Kidney (tissue), 14 donors: Measurements from ENCODE around the gene ZBTB9. TPM values are rescaled to one million over a fixed set of nuclear protein-coding genes. Genes with fewer than 3 reads are reported as not detected.

ENCODE experiments used
- DNase-seq, 5 donors: peaks; one replicate each; pipeline ENCODE4 v3.0.0-alpha.2; 2013 to 2020
- FAIRE-seq: peaks from 2 replicates; lab custom pipeline; 2012; peaks lifted over from hg19 to GRCh38; lab: Jason Lieb, UNC
- H3K27ac ChIP-seq, 2 donors: one replicate each; pipeline ENCODE4 v1.7.0; 2013; ENCODE audit warnings: low read depth in 2 of 2, low read length in 2 of 2, inconsistent platforms in 1 of 2
- H3K27me3 ChIP-seq: one replicate; pipeline ENCODE4 v1.7.1; 2013; ENCODE audit warnings: low read length, inconsistent platforms; ENCODE audit not compliant: control insufficient read depth, insufficient read depth
- H3K36me3 ChIP-seq, 3 donors: one replicate each; pipeline versions ENCODE4 v1.7.0 to v1.7.1; 2013; ENCODE audit warnings: low read length in 3 of 3, control low read depth in 1 of 3, inconsistent platforms in 1 of 3; ENCODE audit not compliant: insufficient read depth in 3 of 3, control insufficient read depth in 2 of 3
- H3K4me1 ChIP-seq, 3 donors: one replicate each; pipeline versions ENCODE4 v1.7.0 to v1.7.1; 2013; ENCODE audit warnings: low read length in 3 of 3, inconsistent platforms in 1 of 3, low read depth in 1 of 3; ENCODE audit not compliant: control insufficient read depth in 2 of 3, insufficient read depth in 2 of 3
- H3K4me3 ChIP-seq, 3 donors: one replicate each; pipeline versions ENCODE4 v1.7.0 to v1.8.1; 2013; ENCODE audit warnings: low read length in 3 of 3, control low read depth in 1 of 3, inconsistent platforms in 1 of 3
- H3K9ac ChIP-seq, 3 donors: one replicate each; pipeline versions ENCODE4 v1.7.0 to v1.7.1; 2013; ENCODE audit warnings: low read length in 3 of 3, control low read depth in 1 of 3, inconsistent platforms in 1 of 3
- H3K9me3 ChIP-seq, 3 donors: one replicate each; pipeline versions ENCODE4 v1.7.0 to v1.7.1; 2013; ENCODE audit warnings: low read length in 3 of 3, control low read depth in 1 of 3, inconsistent platforms in 1 of 3; ENCODE audit not compliant: control insufficient read depth in 2 of 3, insufficient read depth in 1 of 3
- CTCF ChIP-seq: IDR thresholded peaks from 3 replicates; pipeline ENCODE4 v1.5.1; 2012; ENCODE audit warnings: mild to moderate bottlenecking, moderate library complexity, borderline replicate concordance; ENCODE audit not compliant: insufficient read depth; ENCODE audit errors: extremely low read depth
- intact Hi-C: fragments of 100-400 bp; cut with DNase I; formaldehyde crosslinking; loops from one replicate; pipeline ENCODE4 v1.11.1; 2022
- polyA plus RNA-seq: library from polyadenylated mRNA; stranded (reverse); fragments of 350-450 nt; fragmentation: Illumina TruSeq; extraction: RNeasy Lipid Tissue Mini Kit (QIAGEN cat#74804); gene quantifications from one replicate; pipeline ENCODE4 v1.2.3, GENCODE V29; 2014; ENCODE audit warnings: low read depth, low replicate concordance; ENCODE audit not compliant: insufficient read depth
- total RNA-seq: library from RNA; stranded (reverse); fragmentation: NEBNext Ultra II Directional; extraction: Animal tissue kit (Norgen Biotek cat#: 25700); gene quantifications from one replicate; pipeline ENCODE4 v1.2.1, GENCODE V29; 2021
- donor health status: control.
- donor health status: control.
- donor health status: control.
- donor health status: control.
- donor health status: control.
- donor health status: DM: yes; HTN: yes; CAD: no.
- donor health status: Normal renal cell carcinoma (clear cell type).

The ZBTB9 gene
- total and polyA plus RNA-seq, 2 donors from 2014 or later: 6.4 to 11.5 TPM

GRCh38 chr6:33405386-33405940 is 48.9 kb upstream of the ZBTB9 start:
- DNase-seq (peak in 1 of 5 donors; percentile 40), FAIRE-seq (no peak)
- Histone ChIP-seq H3K36me3 (no peaks in the 10 kb centered on the region), H3K4me3 (no peak overlapping the region), H3K9me3 (no peaks in the 10 kb centered on the region), H3K9ac (no peak overlapping the region), H3K27ac (no peak overlapping the region), H3K4me1 (peaks cover 0 to 7% (median 0%) of the 10 kb centered on the region in 3 donors), H3K27me3 (no peaks in the 10 kb centered on the region)
- TF ChIP-seq CTCF: no peak
- intact Hi-C loops: no loop called here

GRCh38 chr6:33406126-33406525 is 48.2 kb upstream of the ZBTB9 start:
- TF ChIP-seq CTCF: no peak
- H3K36me3 ChIP-seq: no peaks in the 10 kb centered on the region
- H3K9ac ChIP-seq: no peak overlapping the region
- peaks cover 0 to 7% (median 0%) of the 10 kb centered on the region in 3 donors for H3K4me1 ChIP-seq
- no peaks in the 10 kb centered on the region for H3K9me3 ChIP-seq
- H3K4me3 ChIP-seq: no peak overlapping the region
- DNase-seq (peak in 1 of 5 donors; percentile 74), FAIRE-seq (no peak)
- H3K27me3 ChIP-seq: no peaks in the 10 kb centered on the region
- H3K27ac ChIP-seq: no peak overlapping the region
- intact Hi-C loops: no loop called here

- Histone ChIP-seq H3K4me3 (no peak overlapping the region), H3K9ac (no peak overlapping the region), H3K36me3 (no peaks in the 10 kb centered on the region), H3K27me3 (no peaks in the 10 kb centered on the region), H3K4me1 (peaks cover 0 to 7% (median 4%) of the 10 kb centered on the region in 3 donors), H3K27ac (no peak overlapping the region), H3K9me3 (no peaks in the 10 kb centered on the region)
- peak; percentile 26 for TF ChIP-seq CTCF
- DNase-seq (peak in 2 of 5 donors; percentile 39 to 60), FAIRE-seq (no peak)
- intact Hi-C loops: no loop called here
Measured at GRCh38 chr6:33407132-33407718, 47.2 kb upstream of the ZBTB9 start.
